CD4-positive, CD25-positive, alpha-beta regulatory T cell (primary cell): Measurements from ENCODE around the gene WASF3. TPM values are rescaled to one million over a fixed set of nuclear protein-coding genes. Genes with fewer than 3 reads are reported as not detected.

Experiments
- ATAC-seq, 2 donors: fragments of 150-1000 bp; cut with Tn5 transposase; one replicate each; pipeline ENCODE4 v1.10.0; 2021; ENCODE audit warnings: low read depth in 2 of 2, moderate number of reproducible peaks in 2 of 2, moderate library complexity in 1 of 2
- DNase-seq, 3 donors: peaks; one replicate each; pipeline versions ENCODE4 v3.0.0 to v3.0.0-alpha.2; 2012 to 2022; ENCODE audit warnings: mixed read lengths in 1 of 3
- H3K27ac ChIP-seq: one replicate; pipeline ENCODE4 v1.7.0; 2013; ENCODE audit warnings: mild to moderate bottlenecking, low read length; ENCODE audit not compliant: insufficient read depth, poor library complexity, severe bottlenecking
- H3K27me3 ChIP-seq: one replicate; pipeline ENCODE4 v1.7.0; 2013; ENCODE audit warnings: low read length; ENCODE audit not compliant: control insufficient read depth, insufficient read depth
- H3K36me3 ChIP-seq: one replicate; pipeline ENCODE4 v1.7.0; 2013; ENCODE audit warnings: mild to moderate bottlenecking, low read length, moderate library complexity; ENCODE audit not compliant: control insufficient read depth, insufficient read depth
- H3K4me1 ChIP-seq: 2 replicates; pipeline ENCODE4 v1.7.0; 2013; ENCODE audit warnings: mild to moderate bottlenecking, low read length; ENCODE audit not compliant: insufficient read depth, control insufficient read depth, poor library complexity, severe bottlenecking
- H3K4me3 ChIP-seq: one replicate; pipeline ENCODE4 v1.7.0; 2013; ENCODE audit warnings: low read depth, mild to moderate bottlenecking, low read length, moderate library complexity
- H3K9me3 ChIP-seq, 2 experiments: 1 replicate in 1 of 2; 2 replicates in 1 of 2; pipeline ENCODE4 v1.7.0; 2013; ENCODE audit warnings: low read length in 2 of 2, mild to moderate bottlenecking in 1 of 2, moderate library complexity in 1 of 2; ENCODE audit not compliant: control insufficient read depth in 2 of 2
- H3K27ac Mint-ChIP-seq, 3 donors: one replicate each; pipeline ENCODE4 v1.8.0; 2020 to 2022; ENCODE audit warnings: mild to moderate bottlenecking in 3 of 3, mixed read lengths in 3 of 3, moderate library complexity in 2 of 3
- H3K27me3 Mint-ChIP-seq: one replicate; pipeline ENCODE4 v1.8.0; 2022; ENCODE audit warnings: mild to moderate bottlenecking, mixed read lengths
- H3K36me3 Mint-ChIP-seq: one replicate; pipeline ENCODE4 v1.8.0; 2020; ENCODE audit warnings: mixed read lengths
- H3K4me1 Mint-ChIP-seq, 4 donors: one replicate each; pipeline ENCODE4 v1.8.0; 2020 to 2022; ENCODE audit warnings: mixed read lengths in 4 of 4, mild to moderate bottlenecking in 1 of 4
- H3K4me3 Mint-ChIP-seq, 4 donors: one replicate each; pipeline ENCODE4 v1.8.0; 2020 to 2022; ENCODE audit warnings: mild to moderate bottlenecking in 4 of 4, mixed read lengths in 4 of 4, moderate library complexity in 3 of 4
- H3K9me3 Mint-ChIP-seq, 7 donors: one replicate each; pipeline ENCODE4 v1.8.0; 2020 to 2022; ENCODE audit warnings: mixed read lengths in 7 of 7, mild to moderate bottlenecking in 3 of 7, moderate library complexity in 2 of 7
- polyA plus RNA-seq, 4 donors: library from polyadenylated mRNA; unstranded; fragments of 300-500 nt; fragmentation: Illumina TruSeq; gene quantifications; one replicate each; pipeline ENCODE4 v1.2.3, GENCODE V29; 2021
- total RNA-seq: library from RNA; stranded (reverse); gene quantifications from one replicate; pipeline ENCODE4 v1.2.3, GENCODE V29; 2022

The WASF3 gene
- total and polyA plus RNA-seq, 5 donors from 2014 or later, result 0.49 TPM; not detected in 4

GRCh38 chr13:26601669-26602068, 44.2 kb downstream of the WASF3 start:
- Mint-ChIP-seq H3K27me3 (peaks cover 9% of the 10 kb centered on the region), H3K4me3 (no peak overlapping the region), H3K36me3 (no peaks in the 10 kb centered on the region), H3K9me3 (peaks cover 0 to 9% (median 2%) of the 10 kb centered on the region in 7 donors), H3K27ac (no peak overlapping the region), H3K4me1 (no peaks in the 10 kb centered on the region)
- Histone ChIP-seq H3K27ac (no peak overlapping the region), H3K9me3 (no peaks in the 10 kb centered on the region), H3K4me1 (no peaks in the 10 kb centered on the region), H3K27me3 (no peaks in the 10 kb centered on the region), H3K36me3 (no peaks in the 10 kb centered on the region), H3K4me3 (no peak overlapping the region)
- ATAC-seq (no peak), DNase-seq (peak in 1 of 3 donors; percentile 18)

DNA sequence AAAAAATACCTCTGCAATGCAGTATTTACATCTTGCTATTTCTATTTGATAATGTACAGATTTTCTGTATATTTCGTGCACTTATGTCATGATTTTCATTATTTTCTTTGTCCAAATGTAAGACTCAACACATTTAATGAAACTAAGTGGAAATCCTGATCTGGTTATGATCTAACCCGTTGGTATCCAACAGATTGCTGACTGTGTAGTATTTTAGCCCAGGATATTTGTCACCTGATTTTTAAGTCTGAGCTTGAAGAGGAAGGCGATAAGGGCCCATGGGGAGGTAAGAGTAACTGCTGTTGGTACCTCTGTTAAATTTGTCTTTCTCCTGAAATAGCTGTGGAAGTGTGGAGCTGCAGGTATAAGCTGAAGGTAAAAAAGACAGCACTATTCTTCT, 45.3 kb downstream of the WASF3 start:
- Mint-ChIP-seq H3K27ac (no peak overlapping the region), H3K4me1 (no peaks in the 10 kb centered on the region), H3K9me3 (peaks cover 0 to 7% (median 0%) of the 10 kb centered on the region in 7 donors), H3K27me3 (peaks cover 9% of the 10 kb centered on the region), H3K36me3 (no peaks in the 10 kb centered on the region), H3K4me3 (no peak overlapping the region)
- no peak overlapping the region for H3K27ac ChIP-seq
- DNase-seq, result no peak
- no peaks in the 10 kb centered on the region for H3K36me3 ChIP-seq
- no peaks in the 10 kb centered on the region for H3K27me3 ChIP-seq
- H3K4me1 ChIP-seq, result no peaks in the 10 kb centered on the region
- no peak for ATAC-seq
- no peak overlapping the region for H3K4me3 ChIP-seq
- no peaks in the 10 kb centered on the region for H3K9me3 ChIP-seq

DNA sequence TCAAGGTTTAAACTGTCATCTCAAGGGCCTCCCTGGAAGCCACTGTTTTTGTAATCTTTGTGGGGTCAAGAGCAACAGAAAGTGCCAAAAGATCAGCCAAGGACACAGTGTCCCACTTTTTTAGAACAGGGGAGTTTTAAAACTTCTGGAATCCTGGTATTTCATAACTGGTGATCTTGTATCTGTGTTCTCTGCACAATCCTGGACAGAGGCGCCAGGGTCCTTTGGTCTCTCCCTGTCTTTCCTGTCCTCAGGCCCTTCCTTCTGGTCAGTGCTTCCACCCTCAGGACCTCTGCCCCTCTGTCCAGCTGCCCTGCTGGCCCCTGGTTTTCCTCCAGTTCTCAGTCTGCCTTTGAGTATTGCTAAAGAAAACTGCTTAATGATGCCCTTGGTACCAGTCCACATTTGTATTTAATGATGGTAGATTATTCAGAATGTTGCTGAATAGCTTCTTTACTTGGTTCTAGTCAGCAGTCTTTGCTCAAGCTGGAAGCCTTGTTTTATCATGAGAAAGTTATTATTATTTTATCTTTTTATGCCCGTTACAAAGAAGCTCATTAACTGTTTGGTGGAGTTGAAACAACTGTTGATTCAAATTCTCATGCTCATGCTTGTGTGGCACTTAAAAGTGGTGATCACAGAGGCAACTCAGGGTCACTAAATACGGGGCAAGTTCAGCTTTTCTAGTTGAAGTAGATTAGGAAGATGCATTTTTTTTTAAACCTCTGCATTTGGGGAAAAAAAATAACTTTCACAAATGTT, 47.5 kb downstream of the WASF3 start:
- no peak for ATAC-seq
- Histone ChIP-seq H3K27me3 (no peaks in the 10 kb centered on the region), H3K9me3 (no peaks in the 10 kb centered on the region), H3K36me3 (no peaks in the 10 kb centered on the region), H3K4me3 (no peak overlapping the region), H3K4me1 (no peaks in the 10 kb centered on the region), H3K27ac (no peak overlapping the region)
- Mint-ChIP-seq H3K27me3 (peaks cover 9% of the 10 kb centered on the region), H3K4me1 (no peaks in the 10 kb centered on the region), H3K9me3 (peaks cover 0 to under 1% (median 0%) of the 10 kb centered on the region in 7 donors), H3K36me3 (no peaks in the 10 kb centered on the region), H3K27ac (peak overlapping the region in 1 of 3 donors; percentile 11), H3K4me3 (no peak overlapping the region)
- no peak for DNase-seq

DNA sequence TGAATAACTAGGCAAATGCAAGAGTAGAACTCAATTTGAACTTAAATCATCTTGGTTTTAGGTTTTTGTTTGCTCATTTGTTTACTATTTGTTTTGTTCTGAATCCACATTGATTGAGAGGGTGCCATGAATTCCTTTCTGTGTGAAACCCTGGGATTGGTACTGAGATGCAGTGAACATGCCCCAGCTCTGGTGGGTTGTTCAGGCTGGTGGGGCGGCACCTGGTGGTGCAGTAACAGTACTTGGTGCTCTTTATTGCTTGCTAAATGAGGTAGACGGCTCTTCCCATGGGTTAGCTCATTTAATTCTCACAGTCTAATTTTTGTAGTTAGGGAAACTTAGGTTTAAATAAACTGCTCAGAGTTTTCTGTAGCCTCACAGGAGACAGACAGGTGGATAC, 48.4 kb downstream of the WASF3 start:
- H3K9me3 Mint-ChIP-seq, result peaks cover 0 to 2% (median 0%) of the 10 kb centered on the region in 7 donors
- no peak overlapping the region for H3K27ac Mint-ChIP-seq
- ATAC-seq (no peak), DNase-seq (no peak)
- H3K4me3 ChIP-seq, result no peak overlapping the region
- no peaks in the 10 kb centered on the region for H3K27me3 ChIP-seq
- no peaks in the 10 kb centered on the region for H3K9me3 ChIP-seq
- H3K4me1 ChIP-seq, result no peaks in the 10 kb centered on the region
- H3K4me1 Mint-ChIP-seq, result no peaks in the 10 kb centered on the region
- no peaks in the 10 kb centered on the region for H3K36me3 Mint-ChIP-seq
- no peak overlapping the region for H3K27ac ChIP-seq
- H3K4me3 Mint-ChIP-seq, result no peak overlapping the region
- peaks cover 8% of the 10 kb centered on the region for H3K27me3 Mint-ChIP-seq
- no peaks in the 10 kb centered on the region for H3K36me3 ChIP-seq

- Histone ChIP-seq H3K36me3 (no peaks in the 10 kb centered on the region), H3K4me3 (no peak overlapping the region), H3K27me3 (no peaks in the 10 kb centered on the region), H3K27ac (no peak overlapping the region), H3K4me1 (no peaks in the 10 kb centered on the region), H3K9me3 (no peaks in the 10 kb centered on the region)
- H3K4me1 Mint-ChIP-seq, result no peaks in the 10 kb centered on the region
- DNase-seq, result no peak
- H3K27me3 Mint-ChIP-seq, result no peaks in the 10 kb centered on the region
- peaks cover 0 to 2% (median 0%) of the 10 kb centered on the region in 7 donors for H3K9me3 Mint-ChIP-seq
- H3K27ac Mint-ChIP-seq, result no peak overlapping the region
- H3K36me3 Mint-ChIP-seq, result no peaks in the 10 kb centered on the region
- ATAC-seq, result no peak
- H3K4me3 Mint-ChIP-seq, result no peak overlapping the region
These were observed 49.1 kb downstream of the WASF3 start for GRCh38 chr13:26606631-26607030.

DNA sequence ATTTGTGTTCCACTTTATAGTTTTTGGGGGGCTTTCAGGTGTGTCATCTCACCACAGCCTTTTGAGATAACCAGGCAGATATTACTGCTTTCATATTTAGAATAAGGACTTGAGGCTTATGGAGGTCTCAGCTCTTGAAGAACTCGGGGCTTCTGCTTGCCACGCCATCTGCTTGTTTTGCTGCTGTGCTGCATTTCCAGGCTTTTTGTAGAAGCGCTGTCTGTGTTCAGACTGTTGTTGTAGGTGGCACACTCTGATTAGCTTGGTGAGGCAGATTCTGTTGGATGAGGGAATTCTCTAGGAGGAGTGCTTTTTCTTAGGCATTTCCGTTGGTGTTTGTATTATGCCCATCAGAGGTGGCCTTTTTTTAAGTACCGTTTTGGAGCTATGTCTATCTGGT, 57.2 kb downstream of the WASF3 start:
- Mint-ChIP-seq H3K36me3 (no peaks in the 10 kb centered on the region), H3K4me1 (no peaks in the 10 kb centered on the region), H3K9me3 (peaks cover 0 to 3% (median 2%) of the 10 kb centered on the region in 7 donors), H3K4me3 (no peak overlapping the region), H3K27ac (no peak overlapping the region), H3K27me3 (peaks cover 6% of the 10 kb centered on the region)
- Histone ChIP-seq H3K4me3 (no peak overlapping the region), H3K27me3 (no peaks in the 10 kb centered on the region), H3K9me3 (no peaks in the 10 kb centered on the region), H3K4me1 (no peaks in the 10 kb centered on the region), H3K27ac (no peak overlapping the region), H3K36me3 (no peaks in the 10 kb centered on the region)
- DNase-seq (no peak), ATAC-seq (no peak)

GRCh38 chr13:26616126-26616525, 58.6 kb downstream of the WASF3 start:
- Mint-ChIP-seq H3K4me1 (no peaks in the 10 kb centered on the region), H3K36me3 (no peaks in the 10 kb centered on the region), H3K9me3 (peaks cover 0 to 4% (median 0%) of the 10 kb centered on the region in 7 donors), H3K27ac (no peak overlapping the region), H3K27me3 (peaks cover 6% of the 10 kb centered on the region), H3K4me3 (no peak overlapping the region)
- DNase-seq (no peak), ATAC-seq (no peak)
- H3K4me1 ChIP-seq, result no peaks in the 10 kb centered on the region
- no peak overlapping the region for H3K4me3 ChIP-seq
- no peaks in the 10 kb centered on the region for H3K9me3 ChIP-seq
- H3K27me3 ChIP-seq, result no peaks in the 10 kb centered on the region
- no peak overlapping the region for H3K27ac ChIP-seq
- no peaks in the 10 kb centered on the region for H3K36me3 ChIP-seq

- Histone ChIP-seq H3K9me3 (peaks cover 0 to 1% of the 10 kb centered on the region in 2 experiments), H3K4me1 (no peaks in the 10 kb centered on the region), H3K4me3 (no peak overlapping the region), H3K27ac (no peak overlapping the region), H3K27me3 (no peaks in the 10 kb centered on the region), H3K36me3 (no peaks in the 10 kb centered on the region)
- Mint-ChIP-seq H3K4me3 (no peak overlapping the region), H3K4me1 (no peaks in the 10 kb centered on the region), H3K9me3 (peaks cover 0 to 7% (median 3%) of the 10 kb centered on the region in 7 donors), H3K27me3 (peaks cover 3% of the 10 kb centered on the region), H3K27ac (no peak overlapping the region), H3K36me3 (no peaks in the 10 kb centered on the region)
- DNase-seq, result no peak
- ATAC-seq, result no peak
These were observed 61.2 kb downstream of the WASF3 start for GRCh38 chr13:26618726-26619125.
